HG03064 (cell line): Measurements from ENCODE around the gene LUM.

ENCODE experiments used
- ATAC-seq: cut with Tn5 transposase; IDR thresholded peaks from one replicate; pipeline ENCODE4 v1.9.1; 2021; ENCODE audit warnings: low read depth; ENCODE audit not compliant: unreplicated experiment

Gene LUM, protein sequence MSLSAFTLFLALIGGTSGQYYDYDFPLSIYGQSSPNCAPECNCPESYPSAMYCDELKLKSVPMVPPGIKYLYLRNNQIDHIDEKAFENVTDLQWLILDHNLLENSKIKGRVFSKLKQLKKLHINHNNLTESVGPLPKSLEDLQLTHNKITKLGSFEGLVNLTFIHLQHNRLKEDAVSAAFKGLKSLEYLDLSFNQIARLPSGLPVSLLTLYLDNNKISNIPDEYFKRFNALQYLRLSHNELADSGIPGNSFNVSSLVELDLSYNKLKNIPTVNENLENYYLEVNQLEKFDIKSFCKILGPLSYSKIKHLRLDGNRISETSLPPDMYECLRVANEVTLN

DNA sequence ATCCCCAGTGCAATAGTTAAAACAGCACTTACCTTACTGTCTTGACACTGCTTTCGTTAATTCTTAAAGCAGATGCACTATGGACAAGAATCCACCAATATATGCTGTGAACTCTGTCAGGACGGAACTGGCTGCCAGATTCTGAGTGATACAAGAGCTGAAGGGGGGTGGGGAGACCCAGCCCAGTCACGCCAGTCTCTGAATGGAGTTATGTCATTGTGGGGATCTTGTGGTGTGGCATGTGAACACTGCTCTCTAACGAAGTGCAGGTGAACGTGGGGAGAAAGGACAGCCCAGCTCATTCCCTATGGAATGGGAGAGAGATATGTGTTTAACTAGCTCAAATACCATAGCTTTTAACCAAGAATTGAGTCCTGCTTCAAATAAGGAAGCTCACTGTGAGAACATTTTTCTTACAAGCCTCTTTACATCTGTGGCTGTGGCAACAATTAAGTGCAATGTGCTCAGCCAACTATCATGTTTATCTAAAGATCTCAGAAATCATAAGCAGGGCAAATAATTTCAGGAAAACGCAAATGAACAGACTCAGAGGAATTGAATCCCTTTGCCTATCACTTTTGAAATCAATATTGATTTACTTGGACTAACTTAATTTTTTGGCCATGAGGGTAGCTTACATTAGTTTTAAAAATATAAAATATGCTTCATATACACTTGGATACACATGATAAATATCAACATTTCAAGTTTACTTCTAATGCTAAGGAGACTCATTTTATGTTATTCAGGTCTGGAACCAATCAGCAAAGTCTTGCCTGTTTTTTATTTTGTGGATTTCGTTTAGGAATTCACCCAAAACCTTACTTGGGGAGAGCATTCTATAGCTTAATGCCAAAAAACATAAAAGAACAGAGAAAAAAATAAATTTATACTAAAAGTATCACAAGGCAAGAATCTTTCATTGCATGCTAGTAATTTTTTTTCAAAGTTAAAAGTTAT, at the start of gene LUM:
TSS of gene LUM (minus strand) at position 129 of the 960 bp plus-strand sequence. CDS start 2,515 bp downstream, outside the sequence.
- no peak for ATAC-seq

DNA sequence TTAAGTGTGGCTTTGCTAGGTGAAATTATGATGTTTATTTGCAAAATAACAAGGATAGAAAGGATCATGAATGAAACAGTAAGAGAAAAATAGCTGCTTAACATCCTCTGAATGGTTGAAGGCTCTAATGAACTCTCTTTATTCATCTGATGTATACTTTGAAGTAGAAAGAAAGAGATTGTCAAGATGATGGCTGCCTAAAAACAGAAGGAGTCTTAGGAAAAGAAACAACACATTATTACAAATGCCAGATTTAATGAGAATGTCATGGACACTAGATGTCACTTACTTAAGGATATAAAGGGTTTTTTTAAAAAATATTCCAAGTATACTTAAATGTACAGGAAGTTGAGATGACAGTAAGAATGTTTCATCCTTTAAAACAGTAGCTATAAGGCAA, 49.7 kb upstream of the LUM start:
- ATAC-seq: no peak

DNA sequence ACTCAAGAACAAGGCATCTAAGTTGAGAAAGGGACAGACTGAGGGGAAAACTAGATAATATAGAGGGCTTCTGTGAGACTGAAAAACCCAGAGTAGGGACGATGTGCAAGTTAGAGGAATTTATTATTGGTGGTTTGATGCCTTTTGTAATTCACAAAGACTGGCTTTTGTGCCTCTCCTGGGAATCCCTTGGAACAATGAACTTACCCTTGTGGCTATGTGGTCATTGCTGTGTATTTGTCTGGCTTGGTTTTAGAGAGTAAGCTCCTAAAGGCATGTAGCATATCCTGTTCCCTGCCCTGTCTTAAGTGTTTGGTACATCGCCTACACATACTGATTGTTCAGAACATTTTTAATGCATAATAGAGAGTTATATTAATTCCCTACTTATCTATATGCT, 44.7 kb upstream of the LUM start:
- no peak for ATAC-seq

DNA sequence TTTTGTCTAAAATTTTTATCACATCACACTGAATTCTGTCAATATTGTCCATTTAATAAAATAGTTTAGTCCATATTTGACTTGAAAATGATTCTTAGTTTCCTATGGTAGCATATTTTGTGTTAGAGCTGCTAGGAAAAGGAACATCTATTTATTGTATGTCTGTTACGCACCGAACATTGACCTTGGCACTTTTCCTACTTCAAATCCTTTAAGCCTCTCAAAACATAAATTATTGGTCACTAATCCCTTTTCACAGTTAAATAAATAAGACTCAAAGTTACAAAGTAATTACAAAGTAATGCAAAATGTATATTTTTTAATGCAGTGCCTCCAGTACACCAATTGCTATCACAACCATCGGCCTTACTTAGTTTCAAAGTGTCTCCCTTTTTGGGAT, 42.8 kb upstream of the LUM start:
- no peak for ATAC-seq

DNA sequence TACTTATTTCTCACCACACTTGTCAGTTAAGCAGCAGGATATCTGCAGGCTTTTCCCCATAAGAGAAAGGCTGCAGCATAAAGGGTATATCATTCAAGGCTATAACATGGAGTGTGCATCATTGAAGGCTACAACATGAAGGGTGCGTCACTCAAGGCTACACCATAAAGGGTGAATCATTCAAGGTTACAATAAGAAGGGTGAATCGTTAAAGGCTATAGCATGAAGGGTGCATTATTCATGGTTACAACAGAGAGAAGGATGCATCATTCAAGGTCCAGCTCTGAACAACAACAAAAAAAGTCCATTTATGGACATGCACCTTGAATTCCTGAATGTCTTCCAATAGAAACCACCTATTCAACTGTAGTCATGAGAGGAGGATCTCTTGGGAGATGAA, 32.8 kb upstream of the LUM start:
- ATAC-seq: no peak

DNA sequence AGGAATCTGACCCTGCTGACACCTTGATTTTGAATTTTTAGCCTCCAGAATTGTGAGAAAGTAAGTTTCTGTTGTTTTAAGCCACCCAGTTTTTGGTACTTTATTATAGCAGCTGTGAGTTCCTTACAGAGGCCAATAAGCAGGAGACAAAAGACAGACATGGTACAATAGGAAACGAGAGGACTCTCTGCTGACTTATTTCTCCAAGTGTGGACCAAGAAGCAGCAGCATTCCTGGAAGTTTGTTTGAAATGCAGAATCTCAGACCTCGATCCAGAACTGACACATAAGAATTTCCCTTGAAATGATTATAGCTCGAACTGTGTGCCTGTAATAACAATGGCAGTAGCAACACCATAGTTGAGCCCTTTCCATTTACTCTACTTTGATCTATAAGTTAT, 31.9 kb upstream of the LUM start:
- no peak for ATAC-seq

DNA sequence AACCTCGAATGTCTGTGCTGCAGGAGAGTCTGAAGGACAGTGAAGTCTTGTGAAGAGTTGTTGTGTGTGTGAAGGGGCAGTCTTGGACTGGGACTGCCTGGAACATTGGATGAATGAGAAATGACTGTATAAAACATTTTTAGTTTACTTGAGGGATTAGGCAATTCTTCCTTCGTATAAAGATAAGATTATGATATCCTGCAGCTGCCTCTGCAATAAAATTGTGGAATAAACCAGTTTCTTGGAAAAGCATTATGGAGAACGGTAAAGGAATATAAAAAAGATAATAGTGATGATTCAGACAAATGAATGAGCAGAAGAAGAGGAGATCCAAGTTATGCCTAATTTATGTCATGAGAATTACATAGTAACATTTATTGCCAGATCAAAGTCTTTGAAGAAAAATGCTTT, 30.9 kb upstream of the LUM start:
- no peak for ATAC-seq

DNA sequence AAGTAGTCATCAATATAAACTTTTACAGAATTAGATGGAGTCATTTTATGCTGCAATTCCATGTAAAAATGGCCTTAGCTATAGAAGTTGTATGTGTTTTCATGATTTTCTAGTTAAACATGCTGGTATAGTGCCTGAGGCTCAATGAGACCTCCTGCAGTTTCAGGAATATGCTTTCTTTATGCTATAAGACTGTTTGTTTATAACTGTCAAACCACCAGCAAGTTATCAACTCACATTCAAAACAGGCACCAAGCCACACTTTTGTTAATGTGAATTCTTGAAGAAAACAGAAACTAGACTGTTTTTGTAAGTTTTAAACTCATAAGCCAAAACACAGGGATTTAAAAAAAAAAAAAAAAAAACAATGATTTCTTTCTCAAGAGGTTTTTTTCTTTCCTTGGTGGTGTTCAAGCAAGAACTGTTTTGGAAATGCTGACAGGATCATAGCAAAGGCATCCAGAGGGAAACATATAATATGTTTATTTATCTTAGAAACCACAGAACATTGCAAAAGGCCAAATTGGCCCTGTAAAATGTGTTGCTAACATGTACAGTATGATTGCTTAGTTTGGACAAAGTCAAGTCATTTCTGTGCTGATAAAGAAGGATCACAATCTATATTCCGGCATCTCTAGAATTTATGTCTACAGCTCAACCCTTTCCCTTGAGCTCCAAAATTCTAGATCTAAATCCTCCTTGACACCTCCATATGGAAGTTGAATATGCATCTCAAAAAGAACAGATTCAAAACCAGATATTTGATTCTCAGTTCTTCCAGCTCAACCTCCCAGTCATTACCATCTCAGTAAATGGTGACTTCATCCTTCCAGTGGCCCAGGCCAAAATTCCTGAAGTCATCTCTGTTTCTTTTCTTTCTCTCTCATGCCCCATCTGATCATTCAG, 29.0 kb upstream of the LUM start:
- no peak for ATAC-seq

DNA sequence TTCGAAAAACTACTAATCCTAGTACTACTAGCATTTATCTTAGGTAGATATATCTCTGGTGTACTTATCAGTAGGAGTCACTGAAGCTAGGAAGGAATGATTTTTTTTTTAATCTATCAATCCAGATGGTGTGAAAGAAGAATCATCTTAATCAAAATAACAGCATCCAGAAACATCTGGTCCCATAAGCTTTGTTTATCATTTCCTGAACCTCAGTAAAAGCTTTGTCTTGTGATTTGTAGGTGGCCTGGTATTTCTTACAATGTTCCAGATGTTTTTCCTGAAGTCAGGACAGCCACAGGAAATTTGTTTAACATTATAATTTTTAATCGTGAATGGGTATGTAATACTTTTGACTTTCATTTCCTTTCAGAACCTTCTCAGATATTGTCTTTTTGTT, 28.0 kb upstream of the LUM start:
- no peak for ATAC-seq

DNA sequence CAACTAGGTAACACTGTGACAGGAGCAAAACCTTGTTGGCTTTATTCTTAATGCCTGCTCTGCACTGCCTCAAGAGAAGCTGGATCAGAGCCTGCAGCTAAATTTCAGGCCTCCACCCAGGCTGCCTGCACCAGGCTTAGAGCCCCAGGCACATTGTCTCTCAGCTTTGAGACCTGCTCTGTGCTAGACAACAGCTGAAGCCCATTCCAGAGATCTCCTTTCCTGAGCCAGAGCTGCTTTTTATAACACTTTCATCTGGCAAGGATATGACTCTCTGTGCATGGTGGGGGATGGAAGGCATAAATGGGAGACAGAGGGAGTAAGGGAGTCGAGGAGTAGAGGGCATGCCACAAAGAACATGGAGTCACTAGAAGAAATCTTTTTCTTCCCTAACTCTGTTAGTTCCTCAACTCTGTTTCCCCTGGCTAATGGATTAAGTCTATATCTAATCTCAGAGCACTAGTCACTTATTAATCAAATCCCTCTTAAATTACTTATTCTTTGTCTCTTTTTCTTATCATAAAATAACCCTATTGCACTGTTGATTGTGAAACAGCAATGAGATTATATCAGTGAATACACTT, 27.1 kb upstream of the LUM start:
- no peak for ATAC-seq

DNA sequence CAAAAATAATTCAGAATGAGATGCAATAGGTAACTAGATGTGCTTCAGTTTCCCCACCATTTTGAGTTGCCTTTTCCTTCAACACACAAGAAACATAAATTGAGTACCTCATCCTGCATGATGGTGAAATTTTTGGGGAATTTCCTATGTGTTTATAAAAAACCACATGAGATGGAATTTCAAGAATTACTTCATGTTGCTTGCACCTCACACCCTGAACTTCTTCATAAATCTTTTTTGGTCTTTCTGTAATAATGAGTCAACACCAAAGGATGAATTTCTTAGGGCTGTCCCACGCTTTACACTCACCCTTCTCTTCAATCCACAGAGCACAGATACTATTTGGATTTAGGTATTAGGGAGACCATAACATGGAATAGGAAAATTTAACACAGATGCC, 22.6 kb upstream of the LUM start:
- ATAC-seq: no peak

DNA sequence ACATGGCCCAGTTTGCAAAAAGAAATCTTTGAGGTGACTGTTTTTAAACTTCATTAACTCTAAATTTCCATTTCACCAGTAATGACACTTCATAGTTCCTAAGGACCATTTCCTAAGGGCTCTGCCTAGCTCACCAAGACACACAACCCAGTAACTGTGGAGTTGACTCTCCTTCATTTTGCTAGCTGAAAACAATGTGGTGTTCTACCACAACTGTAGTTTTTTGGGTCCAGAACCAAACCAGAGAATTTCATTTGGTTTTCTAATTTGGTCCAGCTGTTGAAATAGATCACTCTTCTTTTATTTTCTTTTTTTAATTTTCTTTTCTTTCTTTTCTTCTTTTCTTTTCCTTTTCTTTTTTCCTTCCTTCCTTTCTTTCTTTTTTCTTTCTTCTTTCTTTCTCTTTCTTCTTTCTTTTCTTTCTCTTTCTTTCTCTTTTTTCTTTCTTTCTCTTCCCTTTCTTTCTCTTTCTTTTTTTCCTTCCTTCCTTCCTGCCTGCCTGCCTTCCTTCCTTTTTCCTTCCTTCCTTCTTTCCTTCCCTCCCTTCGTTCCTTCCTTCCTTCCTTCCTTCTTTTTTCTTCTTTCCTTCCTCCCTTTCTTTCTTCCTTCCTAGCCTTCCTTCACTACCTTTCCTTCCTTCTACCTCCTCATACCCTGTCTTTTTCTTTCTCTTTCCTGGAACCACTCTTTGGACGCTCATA, 18.5 kb upstream of the LUM start:
- ATAC-seq: no peak

DNA sequence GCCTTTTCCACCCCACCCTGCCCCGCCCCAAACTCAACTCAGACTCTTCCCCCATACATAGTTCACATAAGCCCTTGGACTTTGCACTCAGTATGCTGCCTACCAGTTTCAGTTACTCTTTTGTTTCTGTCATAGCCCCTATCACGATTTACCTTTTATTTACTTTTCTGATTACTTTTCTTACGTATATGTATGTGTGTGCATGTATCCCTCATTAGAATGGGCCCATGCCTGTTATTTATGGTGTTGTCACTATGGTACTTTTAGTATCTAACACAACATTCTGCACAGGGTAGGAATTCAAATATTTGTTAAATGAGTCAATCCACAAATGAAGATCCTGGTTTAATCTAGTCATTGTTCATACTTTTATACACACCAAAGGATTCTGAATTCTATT, 16.5 kb upstream of the LUM start:
- ATAC-seq: no peak

DNA sequence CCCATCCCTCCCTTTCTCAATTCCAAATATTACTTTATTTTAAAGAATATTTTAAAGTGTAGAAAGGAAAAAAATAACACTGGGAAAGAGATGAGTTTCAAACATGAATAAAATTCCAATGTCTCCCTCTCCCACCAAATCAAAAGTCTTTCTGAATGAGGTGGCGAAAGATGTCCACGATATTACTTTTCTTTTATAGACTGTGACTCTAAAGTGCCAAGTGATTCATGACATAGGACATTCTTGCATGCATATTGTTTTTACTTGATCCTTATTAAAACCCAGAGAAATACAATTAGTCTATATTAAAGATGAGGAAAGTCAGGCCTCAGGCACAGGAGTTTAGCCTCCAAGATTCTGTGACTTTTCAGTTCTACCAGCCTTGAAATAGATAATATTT, 16.0 kb upstream of the LUM start:
- ATAC-seq: no peak

DNA sequence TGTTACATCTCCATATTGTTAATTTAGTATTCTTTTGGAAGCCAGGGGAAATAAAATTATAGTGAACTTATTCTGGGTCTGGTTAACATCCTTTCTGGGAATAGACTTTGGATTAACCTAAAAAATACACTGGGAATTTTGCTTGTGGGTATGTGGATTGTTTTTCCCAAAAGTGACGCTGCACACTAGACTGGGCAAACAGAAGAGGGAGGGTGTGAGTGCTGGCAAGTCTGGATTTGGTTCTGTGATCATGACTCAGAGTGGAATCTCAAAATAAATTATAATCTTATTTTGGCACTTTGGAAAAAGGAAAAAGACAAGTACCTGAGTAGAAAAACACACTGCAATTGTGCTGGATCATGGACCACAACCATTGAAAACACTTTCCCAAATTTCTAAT, 15.2 kb upstream of the LUM start:
- no peak for ATAC-seq

DNA sequence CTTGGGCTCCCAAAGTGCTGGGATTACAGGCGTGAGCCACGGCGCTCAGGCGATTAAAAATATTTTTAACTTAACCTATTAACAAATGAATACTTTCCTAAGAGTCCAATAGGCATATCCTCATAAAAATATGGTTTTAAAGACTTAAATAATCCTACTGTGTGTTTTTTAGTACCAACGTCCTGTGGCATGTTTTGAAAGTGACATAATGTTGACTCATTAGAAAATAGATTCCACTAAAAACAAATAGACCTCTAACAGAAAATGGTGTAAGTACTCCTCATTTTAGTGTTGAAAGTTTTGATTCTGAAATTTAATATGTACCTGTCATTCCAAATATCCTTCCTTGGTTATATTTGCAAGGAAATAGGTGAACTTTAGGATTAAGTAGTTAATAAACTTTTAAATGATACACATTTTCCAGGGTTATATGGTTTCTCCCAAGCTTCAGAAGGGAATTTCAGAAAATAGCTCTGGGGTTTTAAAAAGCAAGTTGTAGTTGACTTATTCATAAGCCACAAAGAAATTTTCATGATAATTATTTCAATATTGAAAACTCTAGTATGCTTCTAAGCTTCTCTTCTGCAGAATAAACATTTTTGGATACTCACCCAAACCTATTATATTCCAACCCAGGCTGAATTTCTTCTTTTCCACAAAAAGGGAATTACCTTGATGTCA, 12.1 kb upstream of the LUM start:
- ATAC-seq: no peak

DNA sequence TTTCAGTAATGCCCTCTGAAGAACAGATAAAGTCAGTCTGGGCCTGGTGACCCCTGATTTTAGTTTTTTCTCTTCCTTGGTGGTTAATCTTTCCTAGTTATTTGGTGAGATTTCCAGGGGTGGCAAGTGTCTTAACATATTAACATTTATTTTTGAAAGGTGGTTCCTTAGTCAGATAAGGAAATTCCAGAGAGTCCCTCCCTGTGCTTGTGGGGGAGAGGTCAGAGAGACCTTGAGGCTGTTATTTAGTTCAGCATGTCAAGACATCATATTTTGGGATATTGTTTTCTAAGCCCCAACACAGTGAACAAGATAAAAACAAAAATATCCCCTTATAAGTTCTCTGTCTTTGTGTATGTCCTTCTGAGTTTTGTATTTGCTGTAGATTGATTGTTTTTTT, 9.5 kb upstream of the LUM start:
- ATAC-seq: no peak

DNA sequence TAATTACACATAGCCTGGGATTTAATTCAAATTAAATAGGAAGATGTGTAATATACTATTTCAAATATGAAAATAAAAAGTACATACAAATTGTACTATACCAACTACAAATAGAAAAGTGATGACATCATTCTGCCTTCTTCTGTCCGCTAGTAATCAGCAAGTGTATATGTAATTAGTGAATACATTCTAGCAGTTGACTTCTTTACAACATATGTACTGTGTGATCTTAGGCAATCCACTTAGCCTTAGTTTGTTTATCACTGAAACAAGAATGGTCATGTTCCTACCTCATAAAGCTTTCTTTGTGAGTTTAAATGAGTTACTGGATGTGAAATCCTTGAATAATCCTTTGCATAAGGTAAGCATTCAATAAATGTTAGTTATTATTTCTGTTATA, 7.8 kb upstream of the LUM start:
- no peak for ATAC-seq

DNA sequence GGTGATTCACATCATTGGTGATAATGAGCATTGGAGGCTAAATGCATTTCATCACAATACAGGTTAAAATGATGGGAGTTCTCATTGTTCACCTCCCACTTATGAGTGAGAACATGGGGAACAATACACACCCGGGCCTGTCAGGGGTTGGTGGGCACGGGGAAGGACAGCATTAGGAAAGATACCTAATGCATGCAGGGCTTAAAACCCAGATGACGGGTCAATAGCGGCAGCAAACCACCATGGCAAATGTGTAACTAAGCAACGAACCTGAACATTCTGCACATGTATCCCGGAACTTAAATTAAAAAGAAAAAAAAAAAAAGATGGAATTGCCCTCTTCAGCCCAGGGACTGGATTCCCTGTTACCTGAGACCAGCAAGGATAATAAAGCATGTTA, 2.3 kb upstream of the LUM start:
- no peak for ATAC-seq
